Measurements from ENCODE around the gene LYZL1. TPM values are rescaled to one million over a fixed set of nuclear protein-coding genes. Genes with fewer than 3 reads are reported as not detected.

Gene LYZL1
- total RNA-seq: not detected

GRCh38 chr10:29288906-29289305 lies at the start of gene LYZL1:
TSS of gene LYZL1 (plus strand) at chr10:29289070. CDS start at chr10:29291868, 2,798 bp downstream.

All from activated naive CD4-positive, alpha-beta T cell treated with anti-CD3 and anti-CD28 coated beads, Interleukin-2, amount 10 ng/mL, durations not matched to agents 5 hours and 36 hours (primary cell).